Activated CD4-positive, alpha-beta T cell treated with anti-CD3 and anti-CD28 coated beads, Interleukin-2, Interleukin-6, amounts not matched to agents 100 ng/mL and 50 ng/mL, durations not matched to agents 16 hours and 8 hours (primary cell): ENCODE results near the gene KRT222.

Experiments
- DNase-seq: peaks from one replicate; pipeline ENCODE4 v3.0.0-alpha.2; 2020

Gene KRT222

GRCh38 chr17:40651939-40652338 lies 13.0 kb downstream of the KRT222 start:
- DNase-seq = no peak

DNA sequence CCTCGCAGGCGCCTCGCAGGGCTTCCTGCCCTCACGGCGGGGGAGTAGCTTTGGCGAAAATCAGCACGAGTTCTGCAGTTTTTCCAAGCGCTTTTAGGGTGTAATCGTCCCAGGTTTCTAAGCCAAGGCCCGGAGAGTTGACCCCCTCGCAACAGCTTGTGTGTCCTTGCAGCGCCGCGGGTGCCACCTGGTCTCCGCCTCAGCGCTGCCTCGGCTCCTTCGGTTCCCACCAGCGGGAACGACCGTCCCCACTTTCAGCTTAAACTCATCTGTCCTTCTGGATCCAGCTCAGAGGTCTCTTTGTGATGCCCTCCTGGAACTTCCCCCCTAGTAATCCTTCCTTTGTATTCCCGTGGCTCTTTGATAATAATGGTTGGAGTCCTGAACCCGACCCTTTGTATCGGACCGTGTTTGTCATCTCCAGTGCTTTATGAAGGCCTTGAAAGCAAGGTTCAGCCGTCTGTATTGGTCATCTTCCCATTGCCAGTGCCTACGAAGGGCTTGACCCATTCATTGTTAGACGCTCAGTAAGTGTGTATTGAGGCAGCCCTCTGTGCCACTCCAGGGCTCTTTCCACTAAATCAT lies 16.5 kb downstream of the KRT222 start:
- DNase-seq = no peak

DNA sequence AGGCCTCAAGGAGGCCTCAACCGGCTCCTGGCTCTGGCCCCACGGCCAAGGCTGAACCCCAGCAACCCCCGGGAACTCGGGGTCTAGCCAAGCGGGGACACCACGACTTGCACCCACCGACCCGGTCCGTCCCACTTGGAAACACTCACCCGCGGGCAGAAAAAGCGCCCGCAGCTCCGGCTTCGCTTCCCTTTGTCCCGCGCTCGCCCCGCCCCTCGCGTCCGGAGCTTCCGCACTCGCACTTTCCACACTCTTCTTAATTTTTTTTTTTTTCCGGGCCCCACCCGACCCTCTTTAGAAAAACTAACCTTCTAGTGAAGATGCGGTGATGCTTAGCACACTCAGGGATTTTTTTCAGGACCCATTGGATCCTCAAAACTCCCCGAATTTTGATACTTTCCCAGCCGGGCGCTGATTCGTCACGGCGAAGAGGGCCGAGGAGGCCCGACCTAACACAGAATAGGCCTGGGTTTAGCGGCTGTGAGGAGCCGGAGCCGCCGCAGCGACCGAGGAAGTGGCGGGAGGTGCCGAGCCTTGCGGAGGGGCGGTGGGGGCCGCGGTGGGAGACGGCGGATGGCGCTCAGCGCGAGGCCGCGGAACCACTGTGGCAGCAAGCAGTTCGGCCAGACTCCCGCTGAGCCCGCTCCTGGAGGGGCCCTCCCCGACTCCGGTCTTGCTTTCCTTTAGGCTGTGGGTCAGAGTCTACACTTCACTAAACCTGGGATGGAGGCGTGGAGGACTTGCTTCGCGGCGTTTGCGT lies 17.2 kb downstream of the KRT222 start, which contains the start of gene SMARCE1:
Gene SMARCE1, minus strand, starts transcription at position 195 of the 760 bp plus-strand sequence. CDS start 2,016 bp downstream, outside the sequence.
- peak; percentile 79 for DNase-seq

DNA sequence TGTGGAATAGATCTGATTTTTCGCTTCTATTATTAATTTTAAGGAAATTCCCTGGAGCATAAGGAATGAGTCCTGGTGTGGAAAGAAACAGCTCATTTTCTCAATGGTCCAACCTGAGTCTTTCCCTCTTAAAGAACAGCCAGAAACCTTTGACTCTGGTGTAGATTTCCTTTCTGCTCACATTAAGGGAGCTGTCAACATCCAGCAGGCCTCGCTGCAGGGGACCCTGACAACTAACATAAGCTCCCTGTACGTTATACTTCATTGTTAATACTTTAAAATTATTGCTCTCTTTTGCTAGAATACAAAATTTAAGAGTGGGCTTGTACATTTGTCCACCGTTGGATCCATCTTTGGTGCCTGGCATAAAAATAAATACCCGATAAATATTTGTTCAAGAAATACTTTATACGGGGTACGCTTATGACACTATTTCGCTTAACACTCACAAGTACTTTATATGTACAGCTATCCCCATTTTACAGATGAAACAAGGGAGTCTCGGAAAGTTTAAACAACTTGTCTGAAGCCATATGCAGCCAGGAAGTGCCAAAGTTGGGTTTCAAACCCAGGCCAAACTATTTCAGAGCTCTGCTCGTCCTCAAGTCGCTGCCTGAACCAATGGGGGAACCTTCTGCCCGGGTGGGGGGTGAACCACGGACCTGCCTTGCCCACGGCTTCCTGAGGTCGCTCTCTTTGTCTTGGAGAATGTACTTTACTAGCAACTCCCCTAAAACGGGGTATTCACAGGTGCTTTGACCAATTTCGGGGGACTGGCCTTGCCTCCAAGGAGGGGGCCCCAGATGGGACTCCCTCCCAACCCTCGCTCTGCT lies 18.0 kb downstream of the KRT222 start:
- DNase-seq = peak; percentile 60

GRCh38 chr17:40645943-40646342 lies 19.0 kb downstream of the KRT222 start:
- no peak for DNase-seq

DNA sequence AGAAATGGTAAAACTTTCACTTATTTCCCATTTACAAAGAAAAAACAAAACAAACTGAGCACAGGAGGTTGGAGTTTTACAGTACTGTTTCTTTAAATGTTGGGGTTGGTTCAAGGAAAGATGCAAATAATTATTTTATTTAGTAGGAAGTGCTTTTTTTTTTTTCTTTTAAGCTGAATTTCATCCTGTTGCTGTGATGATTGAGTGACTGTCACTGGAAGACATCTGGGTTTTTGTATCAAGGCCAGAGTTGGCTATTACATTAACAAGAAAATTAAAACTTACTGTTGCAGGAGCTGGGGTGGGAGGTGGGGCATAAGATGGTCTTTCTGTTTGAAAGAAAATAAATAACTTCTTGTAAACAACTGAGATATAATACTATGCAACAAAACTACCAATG lies 19.7 kb downstream of the KRT222 start:
- DNase-seq = no peak

GRCh38 chr17:40637931-40638330 lies 27.0 kb downstream of the KRT222 start:
- no peak for DNase-seq

GRCh38 chr17:40633871-40634270 lies 31.1 kb downstream of the KRT222 start:
- DNase-seq = no peak

DNA sequence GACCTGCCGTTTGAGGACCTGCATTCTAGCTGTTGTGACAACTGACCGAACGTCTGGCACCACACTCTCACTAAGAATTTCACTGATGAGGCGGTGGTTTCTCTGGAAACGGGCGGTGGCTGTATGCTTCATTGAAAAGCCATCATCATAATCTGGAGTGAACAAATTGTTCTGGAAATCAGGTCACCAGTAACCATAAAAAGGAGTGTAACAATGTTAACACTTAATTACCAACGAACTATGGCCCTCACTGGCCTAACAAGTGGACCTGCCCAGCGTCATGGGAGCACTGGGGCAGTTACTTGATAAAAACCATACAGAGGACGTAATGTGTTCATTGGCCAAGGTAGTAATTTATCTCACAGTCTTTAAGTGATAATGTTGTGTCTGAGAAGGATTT lies 32.8 kb downstream of the KRT222 start:
- DNase-seq = no peak

GRCh38 chr17:40629842-40630241 lies 35.1 kb downstream of the KRT222 start:
- no peak for DNase-seq

DNA sequence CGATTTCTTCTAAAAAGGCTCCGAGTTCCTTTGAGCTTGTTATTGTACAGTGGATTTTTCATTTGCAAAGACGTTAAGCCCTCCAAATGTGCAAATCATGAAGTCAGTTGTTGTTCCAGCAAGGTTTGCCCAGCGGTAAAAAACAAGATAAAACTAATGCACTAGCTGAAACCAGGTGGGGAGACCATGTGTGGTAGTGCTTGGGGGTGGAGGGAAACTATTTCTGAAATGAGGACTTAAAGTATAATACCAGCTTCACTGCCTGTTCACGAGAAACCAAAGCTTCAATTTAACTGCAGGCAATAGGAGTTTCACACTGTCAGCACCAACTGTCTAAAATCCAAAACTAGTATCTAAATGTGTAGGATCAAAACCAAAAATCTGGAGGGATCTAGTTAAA lies 39.7 kb downstream of the KRT222 start:
- DNase-seq = no peak

- no peak for DNase-seq
Measured at GRCh38 chr17:40623419-40624210, 41.4 kb downstream of the KRT222 start.

DNA sequence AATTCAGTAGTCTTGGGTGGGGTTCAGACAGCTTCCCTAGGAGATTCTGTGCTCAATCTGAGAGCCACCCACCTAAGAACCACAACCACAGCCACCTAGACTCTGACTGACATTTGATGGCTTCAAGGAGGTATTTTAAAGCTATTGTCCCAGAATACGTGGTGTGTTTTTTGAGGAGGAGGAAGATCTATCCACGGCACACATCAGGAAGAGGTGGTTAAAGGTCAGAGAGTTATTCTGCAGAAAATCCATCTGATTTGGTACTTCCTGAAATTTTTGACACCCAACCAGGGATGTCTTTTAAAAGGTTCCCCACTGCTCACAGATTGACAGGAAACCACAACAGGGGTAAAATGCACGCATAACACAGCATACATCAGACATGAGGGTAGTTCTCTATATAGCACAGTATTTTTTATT lies 42.5 kb downstream of the KRT222 start:
- DNase-seq = no peak

GRCh38 chr17:40621578-40621977 lies 43.4 kb downstream of the KRT222 start:
- DNase-seq = no peak

GRCh38 chr17:40621019-40621418 lies 44.0 kb downstream of the KRT222 start:
- no peak for DNase-seq

DNA sequence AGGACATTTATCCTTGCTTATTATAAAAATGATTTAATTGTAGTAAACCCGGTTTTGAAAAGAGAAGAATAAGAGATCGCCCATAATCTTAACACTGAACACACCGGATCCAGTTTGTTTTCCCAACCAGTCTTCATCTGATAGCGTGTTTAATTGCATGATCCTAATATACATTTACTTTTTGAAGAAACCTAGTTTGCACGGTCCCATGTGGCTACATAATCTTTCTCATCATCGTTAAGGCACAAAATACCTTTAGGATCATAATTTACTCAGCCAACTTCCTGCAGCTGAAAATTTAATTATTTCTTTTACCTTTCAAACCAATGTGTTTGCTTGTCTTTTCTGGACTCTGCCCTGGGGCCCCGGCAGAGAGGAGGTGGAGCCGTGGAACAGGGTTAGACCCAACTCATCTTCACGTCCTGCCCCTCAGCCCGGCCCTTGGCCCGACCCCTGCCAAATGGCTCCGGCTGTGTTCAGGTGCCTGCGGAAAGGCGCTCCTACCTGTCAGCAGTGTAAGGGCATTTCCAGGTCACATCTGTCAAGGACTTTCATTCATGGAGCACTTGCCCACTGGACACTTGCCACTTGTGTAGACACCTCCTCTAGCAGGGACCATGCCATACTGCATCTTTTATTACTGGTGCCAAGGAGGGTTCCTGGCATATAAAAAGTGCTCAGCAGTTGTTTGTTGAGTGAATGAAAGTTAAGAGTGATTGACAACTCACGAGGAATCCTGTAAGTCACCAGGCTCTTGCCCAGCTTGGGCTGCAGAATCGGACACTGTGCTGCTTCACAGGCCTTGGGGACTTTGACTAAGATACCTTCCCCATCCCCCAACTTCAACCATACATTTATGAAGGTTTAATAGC lies 46.0 kb downstream of the KRT222 start:
- DNase-seq = no peak

- DNase-seq = no peak
Measured at GRCh38 chr17:40617678-40618240, 47.2 kb downstream of the KRT222 start.

GRCh38 chr17:40616592-40616991 lies 48.4 kb downstream of the KRT222 start:
- DNase-seq = no peak

GRCh38 chr17:40615841-40616476 lies 49.0 kb downstream of the KRT222 start:
- DNase-seq = no peak

DNA sequence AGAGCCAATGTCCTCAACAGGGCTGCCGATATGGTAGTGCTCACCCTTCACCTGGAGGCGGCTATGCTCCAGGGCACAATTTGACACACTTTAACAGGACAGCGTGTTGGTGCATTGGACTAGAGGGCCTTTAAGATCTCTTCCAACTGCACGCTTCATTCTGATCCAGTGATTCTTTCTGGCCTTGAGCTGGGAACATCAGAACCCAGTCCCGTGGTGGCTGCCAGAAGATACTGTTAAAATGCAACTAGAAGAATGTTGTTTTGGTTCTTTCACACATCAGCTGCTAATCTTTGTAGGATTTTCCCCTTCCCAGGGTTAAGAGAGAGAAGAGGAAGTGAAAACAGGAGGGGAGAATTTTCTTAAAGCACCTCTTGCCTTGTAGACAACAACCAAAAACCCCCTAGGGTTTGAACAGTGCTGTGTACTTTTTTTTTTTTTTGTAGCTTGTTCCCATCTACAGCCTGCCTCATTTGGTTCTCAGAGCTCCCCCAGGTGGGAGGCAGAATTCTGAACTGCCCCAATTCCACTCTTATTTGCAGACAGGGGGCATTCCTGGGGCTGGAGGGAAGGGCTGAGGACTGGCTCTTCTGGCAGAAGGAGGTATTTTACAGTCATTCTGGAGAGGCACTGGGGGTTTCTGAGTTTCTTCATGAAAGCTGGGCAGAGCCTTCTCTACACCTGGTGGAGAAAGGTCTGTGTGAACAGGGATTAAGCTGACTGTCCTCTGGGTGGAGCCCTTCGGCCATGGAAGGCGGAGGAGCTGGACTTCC lies 49.7 kb downstream of the KRT222 start:
- DNase-seq = peak; percentile 34
